Measurements from ENCODE around the gene HMMR.
A peak's percentile ranks its signal among the peaks of the same experiment; 100 is the strongest.
"Not testable (repeated sequence)": the region's sequence is repeated elsewhere in the genome, so short reads cannot be mapped to it uniquely, and the experiment has no call there.

HMMR gene, protein sequence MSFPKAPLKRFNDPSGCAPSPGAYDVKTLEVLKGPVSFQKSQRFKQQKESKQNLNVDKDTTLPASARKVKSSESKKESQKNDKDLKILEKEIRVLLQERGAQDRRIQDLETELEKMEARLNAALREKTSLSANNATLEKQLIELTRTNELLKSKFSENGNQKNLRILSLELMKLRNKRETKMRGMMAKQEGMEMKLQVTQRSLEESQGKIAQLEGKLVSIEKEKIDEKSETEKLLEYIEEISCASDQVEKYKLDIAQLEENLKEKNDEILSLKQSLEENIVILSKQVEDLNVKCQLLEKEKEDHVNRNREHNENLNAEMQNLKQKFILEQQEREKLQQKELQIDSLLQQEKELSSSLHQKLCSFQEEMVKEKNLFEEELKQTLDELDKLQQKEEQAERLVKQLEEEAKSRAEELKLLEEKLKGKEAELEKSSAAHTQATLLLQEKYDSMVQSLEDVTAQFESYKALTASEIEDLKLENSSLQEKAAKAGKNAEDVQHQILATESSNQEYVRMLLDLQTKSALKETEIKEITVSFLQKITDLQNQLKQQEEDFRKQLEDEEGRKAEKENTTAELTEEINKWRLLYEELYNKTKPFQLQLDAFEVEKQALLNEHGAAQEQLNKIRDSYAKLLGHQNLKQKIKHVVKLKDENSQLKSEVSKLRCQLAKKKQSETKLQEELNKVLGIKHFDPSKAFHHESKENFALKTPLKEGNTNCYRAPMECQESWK

DNA sequence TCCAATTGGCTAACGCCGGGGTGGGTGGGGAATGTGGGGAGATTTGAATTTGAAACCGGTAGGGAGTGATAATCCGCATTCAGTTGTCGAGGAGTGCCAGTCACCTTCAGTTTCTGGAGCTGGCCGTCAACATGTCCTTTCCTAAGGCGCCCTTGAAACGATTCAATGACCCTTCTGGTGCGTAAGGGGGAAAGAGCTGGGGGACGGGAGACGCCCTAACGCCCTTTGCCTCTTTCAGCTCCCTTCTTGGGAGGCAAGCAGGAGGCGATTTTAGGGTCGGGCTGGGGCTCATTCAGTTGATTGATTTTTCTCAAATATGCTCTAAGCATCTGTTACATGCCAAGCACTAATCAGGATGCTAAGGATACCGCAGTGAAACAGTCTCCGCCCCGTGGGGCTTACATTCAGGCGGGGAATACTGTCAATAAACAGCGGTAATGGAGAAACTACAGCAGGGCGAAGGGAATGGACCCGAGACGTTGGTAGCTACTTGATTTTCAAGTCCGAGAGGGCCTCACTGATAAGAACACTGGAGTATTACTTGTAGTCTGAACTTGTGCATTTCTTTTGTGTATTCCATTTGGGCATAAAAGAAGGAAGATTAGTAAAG lies at the start of gene HMMR:
Gene HMMR, plus strand, starts transcription at position 71 of the 610 bp plus-strand sequence. Its CDS starts 61 bp downstream, at position 132.
- no peak for DNase-seq

DNA sequence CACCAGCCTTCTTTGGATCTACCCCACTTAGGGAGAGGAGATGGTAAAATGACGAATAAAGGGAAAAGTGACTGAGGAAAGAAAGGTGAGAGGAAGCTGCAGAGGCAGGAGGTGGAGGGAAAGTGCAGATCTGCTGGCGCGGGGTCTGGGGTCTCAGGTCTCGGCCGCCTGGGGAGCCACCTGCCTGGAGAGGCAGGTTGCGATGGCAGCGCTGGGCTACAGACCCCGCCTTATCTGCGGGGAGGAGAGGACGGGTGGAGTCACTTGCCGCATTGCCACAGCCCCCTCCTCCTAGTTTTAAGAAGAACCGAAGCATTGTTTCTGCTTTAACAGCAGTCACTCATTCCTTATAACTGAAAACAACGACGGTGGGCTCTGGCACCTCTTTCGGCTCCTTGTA lies 44.8 kb upstream of the HMMR start:
- DNase-seq: not testable (repeated sequence)

DNA sequence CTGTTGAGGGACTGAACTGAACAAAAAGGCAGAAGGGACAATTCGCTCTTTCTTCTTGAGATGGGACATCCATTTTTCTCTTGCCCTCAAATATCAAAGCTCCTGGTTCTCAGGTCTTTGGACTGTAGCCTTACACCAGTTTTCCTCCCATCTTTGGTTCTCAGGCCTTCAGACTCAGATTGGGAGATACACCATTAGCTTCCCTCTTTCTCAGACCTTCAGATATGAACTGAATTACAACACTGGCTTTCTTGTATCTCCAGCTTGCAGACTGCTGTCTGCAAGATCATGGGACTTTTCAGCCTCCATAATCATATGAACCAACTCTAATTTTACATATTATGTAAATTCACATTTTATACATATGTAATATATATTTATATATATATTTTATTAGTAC lies 35.6 kb upstream of the HMMR start:
- DNase-seq: no peak

DNA sequence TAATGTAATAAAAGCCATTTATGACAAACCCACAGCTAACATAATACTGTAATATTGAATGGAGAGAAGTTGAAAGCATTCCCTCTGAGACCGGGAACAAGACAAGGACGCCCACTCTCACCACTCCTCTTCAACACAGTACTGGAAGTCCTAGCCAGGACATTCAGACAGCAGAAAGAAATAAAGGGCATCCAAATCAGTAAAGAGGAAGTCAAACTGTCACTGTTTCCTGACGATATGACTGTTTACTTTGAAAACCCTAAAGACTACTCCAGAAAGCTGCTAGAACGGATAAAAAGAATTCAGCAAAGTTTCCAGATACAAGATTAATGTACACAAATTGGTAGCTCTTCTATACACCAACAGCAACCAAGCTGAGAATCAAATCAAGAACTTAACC lies 34.3 kb upstream of the HMMR start:
- not testable (repeated sequence) for DNase-seq

DNA sequence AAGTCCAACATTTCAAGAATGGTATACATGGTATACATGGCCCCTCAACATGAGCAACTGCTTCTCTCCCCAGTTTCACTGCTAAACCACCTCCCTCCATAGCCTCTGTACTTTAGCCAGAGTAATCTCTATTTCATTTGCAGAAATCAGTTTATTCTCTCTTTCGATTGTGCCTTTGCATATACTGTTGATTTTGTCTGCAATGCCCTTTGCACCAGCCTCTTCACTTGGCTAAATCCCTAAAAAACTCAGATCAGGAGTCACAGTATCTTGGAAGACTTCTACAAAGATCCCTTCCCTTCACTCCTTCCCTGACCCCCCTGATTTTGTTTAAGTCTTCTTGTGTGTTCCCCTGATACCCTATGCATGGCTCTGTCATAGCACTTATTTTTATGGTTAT lies 27.9 kb upstream of the HMMR start:
- DNase-seq: no peak

DNA sequence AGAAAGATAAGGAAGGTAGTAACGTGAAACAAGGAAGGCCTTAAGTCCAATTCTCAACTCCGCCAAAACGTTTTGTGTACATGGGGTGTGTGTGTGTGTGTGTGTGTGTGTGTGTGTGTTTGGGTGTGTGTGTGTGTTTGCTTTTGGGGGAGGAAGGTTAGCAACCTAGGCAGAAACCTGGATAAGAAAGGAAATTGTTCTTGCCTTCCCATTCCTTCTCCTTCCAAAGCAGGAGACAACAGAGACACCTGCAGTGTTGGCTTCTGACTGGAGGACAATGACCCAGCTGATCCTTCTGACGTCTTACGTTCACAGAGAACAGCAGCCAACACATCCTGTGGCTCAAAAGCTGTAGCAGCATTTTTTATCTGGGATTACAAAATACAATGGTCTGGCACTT lies 27.2 kb upstream of the HMMR start:
- no peak for DNase-seq

DNA sequence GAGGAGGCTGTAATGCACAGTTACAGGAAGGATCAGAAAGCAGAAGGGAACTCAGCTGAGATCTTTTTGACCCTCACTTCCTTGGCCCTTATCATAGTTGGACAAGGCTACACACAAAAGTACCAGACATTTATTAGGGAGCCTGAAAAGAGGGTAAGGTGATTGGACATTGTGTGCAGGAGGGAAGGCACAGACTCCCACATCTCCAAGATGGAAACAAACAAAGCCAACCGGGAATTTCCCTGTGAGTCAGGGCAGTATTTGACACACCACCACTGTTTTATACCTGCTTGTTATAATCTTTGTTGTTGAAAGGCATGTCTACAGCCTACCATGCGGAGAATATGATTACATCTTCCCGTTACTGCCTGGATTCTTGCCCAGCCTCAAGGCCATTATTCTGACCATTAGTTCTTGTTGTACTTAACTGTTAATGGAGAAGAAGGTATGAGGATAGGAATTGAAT lies 26.0 kb upstream of the HMMR start:
- no peak for DNase-seq

DNA sequence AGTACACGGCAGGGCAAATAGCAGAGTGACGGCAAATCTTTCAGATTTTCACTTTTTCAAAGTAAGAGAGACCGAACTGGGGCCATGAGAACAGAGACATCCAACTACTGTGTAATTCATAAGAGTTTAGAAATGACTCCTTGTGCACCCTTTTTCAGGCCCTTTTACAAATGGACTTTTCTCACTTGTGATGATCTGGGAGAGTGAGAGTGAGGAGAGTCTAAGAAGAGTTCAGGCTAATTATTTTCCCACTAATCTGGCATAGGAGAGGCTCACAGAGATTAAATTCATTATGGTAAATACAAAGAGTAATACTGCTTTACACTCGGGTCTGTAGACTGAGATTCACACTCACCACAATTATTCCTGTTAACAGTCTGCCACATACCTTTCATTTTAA lies 23.9 kb upstream of the HMMR start:
- no peak for DNase-seq

DNA sequence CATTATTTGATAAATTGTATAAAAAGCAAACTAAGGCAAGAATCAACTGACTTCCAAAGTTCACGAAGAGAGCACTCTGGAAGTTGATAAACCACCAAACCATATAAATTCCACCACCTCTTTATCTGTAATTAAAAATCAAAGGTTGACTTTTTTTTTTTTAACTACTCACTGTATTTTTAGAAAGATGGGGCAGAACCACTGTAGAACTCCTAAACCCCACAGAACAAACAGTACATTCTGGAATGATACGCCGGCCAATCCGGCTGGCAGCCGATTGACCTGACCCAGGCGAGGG lies 23.5 kb upstream of the HMMR start:
- DNase-seq: no peak

DNA sequence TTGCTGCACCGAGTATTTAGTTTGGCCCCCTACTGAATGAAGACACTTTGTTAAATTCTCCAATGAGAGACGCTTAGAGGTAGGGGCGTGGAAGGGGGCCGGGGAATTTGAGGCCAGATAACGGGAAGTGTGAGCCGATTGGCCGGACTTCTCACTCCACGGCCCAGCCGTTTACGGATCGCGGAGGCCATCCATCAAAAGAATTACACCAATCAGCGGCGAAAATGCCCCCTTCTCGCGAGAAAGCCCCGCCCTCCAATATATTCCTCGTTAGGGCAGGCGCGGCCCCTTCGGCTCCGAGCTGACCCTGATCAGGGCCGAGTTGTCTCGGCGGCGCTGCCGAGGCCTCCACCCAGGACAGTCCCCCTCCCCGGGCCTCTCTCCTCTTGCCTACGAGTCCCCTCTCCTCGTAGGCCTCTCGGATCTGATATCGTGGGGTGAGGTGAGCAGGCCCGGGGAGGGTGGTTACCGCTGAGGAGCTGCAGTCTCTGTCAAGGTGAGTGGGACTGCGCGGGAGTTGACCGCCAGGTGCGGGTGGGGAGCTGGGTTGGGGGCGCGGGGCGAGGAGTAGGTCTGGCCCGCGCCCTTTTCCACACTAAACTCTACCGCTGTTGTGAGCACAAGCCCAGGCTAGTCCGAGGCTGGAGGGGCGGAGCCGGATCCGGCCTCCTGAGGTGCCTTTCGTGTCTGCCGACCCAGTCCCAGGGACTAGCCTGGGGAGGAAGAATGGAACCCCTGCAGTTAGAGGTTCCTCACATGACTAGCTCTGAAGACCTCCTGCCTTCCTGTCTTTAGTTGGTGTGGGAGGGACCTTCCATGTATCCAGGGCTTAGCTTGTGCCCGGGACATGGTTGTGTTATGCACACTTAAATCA lies 22.9 kb upstream of the HMMR start, which contains the start of gene CCNG1:
Gene CCNG1, plus strand, starts transcription at position 287 of the 874 bp plus-strand sequence. CDS start 1,662 bp downstream, outside the sequence.
- DNase-seq: peak; percentile 96

DNA sequence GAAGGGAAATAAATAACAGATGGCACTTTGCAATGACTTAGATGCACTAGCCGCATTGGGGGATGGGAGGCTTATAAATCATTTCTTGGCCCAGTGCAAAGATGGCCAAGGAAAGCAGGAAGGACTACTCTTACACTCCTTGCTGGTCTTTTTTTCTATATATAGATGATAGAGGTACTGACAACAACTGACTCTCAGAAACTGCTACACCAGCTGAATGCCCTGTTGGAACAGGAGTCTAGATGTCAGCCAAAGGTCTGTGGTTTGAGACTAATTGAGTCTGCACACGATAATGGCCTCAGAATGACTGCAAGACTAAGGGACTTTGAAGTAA lies 21.4 kb upstream of the HMMR start:
- DNase-seq: no peak

DNA sequence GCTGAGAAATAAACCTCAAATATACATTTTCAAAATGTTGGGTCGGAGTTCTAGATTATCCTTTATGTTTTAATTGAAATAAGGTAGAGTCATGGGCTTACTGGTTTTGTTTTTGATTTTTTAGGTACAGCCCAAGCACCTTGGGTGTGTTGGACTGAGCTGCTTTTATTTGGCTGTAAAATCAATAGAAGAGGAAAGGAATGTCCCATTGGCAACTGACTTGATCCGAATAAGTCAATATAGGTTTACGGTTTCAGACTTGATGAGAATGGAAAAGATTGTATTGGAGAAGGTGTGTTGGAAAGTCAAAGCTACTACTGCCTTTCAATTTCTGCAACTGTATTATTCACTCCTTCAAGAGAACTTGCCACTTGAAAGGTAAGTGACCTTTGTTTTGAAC lies 19.5 kb upstream of the HMMR start:
- no peak for DNase-seq

DNA sequence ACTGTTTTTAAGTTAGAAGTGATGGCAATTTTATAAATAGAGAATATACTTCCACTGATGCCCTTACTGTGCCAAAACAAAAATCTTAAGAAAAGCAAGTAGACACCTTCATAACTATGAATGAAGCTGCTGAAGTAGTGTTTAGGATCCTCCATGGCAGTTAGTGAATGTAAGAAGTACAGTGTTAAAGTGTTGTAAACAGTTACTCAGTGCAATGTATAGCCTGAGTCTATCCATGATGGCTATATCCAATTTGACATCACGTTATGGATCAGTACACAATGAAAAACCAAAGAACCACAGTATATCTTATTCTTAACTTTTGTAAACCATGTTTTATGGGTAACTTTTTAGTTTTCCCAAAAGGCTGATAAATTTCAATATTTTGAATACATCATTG lies 15.9 kb upstream of the HMMR start:
- DNase-seq: no peak

DNA sequence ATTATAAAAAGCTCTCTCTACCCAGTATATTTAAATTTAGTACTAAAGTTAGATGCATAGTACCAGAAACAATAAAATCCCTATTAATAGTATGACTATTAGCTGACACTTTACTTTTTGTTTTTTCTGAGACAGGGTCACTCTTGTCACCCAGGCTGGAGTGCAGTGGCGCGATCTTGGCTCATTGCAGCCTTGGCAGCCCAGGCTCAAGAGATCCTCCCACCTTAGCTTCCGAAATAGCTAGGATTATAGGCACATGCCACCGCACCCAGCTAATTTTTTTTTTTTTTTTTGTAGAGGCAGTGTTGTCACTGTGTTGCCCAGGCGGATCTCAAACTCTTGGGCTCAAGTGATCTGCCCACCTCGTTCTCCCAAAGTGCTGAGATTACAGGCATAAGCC lies 15.1 kb upstream of the HMMR start:
- DNase-seq: no peak

DNA sequence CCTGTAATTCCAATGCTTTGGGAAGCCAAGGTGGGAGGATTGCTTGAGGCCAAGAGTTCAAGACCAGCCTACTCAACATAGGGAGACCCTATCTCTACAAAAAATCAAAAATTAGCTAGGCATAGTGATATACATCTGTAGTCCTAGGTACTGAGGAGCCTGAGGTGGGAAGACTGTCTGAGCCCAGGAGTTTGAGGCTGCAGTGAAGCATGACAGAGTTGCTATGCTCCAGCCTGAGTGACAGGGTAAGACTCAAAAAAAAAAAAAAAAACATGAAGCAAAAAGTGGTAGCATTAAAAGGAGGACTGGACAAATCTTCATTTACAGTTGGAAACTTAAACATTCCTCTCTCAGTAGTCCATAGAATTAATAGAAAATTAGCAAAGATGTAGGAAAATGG lies 13.2 kb upstream of the HMMR start:
- DNase-seq: no peak

DNA sequence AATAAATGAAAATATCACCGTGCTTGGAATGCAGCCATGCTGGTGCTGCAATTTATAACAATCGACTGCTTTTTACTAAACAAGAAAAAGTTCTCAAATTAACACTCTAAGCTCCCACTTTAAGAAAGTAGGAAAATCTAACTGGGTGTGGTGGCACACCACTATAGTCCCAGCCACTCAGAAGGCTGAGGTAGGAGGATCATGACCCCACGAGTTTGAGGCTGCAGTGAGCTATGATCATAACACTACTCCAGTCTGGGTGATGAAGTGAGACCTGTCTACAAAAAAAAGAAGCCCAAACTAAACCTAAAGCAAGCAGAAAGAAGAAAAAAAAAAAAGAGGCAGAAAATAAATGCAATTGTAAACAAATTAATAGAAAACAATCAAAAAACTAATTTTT lies 12.6 kb upstream of the HMMR start:
- DNase-seq: no peak

DNA sequence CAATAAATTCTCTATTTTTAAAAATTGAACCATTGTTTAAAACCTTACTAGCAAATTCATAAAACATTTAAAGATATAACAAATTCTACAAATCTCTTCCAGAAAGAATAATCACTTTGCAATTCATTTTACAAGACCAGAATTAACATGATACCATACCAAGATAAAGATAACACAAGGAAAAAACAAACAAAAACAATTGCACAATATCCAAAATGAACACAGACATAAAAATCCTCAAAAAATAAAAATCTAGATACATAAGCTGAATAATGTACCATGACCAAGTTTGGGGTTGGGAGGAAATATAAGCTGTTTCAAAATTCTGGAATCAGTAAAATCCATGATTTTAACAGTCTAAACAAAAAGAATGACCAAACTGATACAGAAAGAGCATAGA lies 11.9 kb upstream of the HMMR start:
- DNase-seq: no peak

DNA sequence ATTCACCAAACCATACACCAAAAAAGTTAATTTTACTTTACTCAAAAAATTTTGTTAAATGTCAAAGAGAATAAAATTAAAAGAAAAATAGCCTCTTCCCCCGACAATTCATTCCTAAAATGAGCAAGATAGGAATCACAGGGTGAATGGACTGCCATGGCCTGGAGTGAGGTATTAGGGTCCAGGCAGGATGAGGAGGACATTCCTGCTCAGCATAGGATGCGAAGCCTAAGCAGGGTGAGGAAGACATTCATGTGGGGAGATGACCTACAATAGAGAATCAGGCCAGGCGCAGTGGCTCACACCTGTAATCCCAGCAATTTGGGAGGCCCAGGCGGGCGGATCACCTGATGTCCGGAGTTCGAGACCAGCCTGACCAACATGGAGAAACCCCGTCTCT lies 8.9 kb upstream of the HMMR start:
- no peak for DNase-seq

DNA sequence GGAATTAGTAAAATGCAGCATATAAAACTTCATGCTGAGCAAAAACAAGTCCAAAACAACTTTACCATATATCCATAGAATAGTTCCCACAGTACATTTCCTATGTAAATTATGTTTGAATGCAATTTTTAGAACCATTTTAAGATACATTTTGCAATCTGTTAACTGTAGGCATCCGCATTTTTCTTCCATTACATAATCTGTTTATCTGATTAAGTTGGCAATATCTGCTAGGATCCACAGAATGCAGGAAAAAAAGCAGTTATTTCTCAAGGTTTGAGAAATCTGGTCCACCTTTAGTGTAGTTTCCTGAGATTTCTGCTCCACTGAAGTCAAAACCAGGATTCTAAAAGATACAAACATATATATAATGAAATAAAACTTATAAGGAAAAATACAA lies 6.7 kb upstream of the HMMR start:
- no peak for DNase-seq

DNA sequence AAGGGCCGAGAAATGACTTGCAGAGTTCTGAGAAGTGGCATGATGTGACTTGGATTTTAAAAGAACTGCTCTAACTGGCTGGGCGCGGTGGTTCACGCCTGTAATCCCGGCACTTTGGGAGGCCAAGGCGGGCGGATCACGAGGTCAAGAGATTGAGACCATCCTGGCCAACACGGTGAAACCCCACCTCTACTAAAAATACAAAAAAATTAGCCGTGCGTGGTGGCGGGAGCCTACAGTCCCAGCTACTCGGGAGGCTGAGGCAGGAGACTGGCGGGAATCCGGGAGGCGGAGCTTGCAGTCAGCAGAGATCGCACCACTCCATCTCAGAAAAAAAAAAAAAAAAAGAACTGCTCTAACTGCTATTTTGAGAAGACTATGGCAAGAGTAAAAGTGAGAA lies 5.0 kb upstream of the HMMR start:
- not testable (repeated sequence) for DNase-seq

DNA sequence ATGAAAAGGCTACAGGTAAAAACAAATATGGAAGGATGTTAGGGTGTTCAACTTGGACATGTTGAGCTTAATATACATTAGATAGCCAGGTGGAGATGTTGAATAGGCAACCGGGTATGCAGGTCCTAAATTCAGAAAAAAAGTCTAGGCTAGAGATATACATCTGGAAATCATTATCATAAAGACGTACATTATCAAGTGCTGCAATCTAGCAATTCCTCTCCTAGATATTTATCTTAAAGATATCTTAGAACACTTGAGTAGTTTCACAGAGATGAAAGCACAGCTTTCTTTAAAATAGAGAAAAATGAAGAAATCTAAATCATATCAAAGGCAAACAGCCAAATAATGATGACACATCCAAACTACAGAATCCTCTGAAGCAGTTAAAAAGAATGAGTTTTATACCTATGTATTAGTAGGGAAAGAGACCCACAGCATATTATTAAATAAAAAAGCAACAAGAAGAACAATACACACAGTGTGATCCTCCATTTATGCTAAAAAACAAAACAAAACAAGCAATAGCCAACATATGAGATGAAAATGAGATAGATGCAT lies 4.3 kb upstream of the HMMR start:
- DNase-seq: no peak

DNA sequence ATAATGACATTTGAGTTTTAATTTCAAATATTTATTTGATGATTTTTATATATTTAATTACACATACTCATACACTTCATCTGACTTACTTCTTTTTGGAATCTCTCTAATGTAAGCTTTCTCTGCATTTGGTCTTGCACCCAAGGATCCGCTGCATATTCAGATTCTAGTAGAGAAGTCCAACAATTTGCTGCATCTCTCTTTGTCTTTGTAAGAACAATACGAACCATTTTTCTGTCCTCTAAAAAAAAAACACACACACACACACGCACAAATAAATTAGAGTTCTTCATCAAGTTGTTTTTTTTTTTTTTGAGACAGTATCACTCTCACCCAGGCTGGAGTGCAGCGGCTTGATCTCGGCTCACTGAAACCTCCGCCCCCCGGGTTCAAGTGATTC lies 3.6 kb upstream of the HMMR start:
- no peak for DNase-seq
